Inflammatory macrophage treated with lipopolysaccharide for 4 hours (primary cell): ENCODE data around the gene GNG3.
"Not testable (repeated sequence)": the region's sequence is repeated elsewhere in the genome, so short reads cannot be mapped to it uniquely, and the experiment has no call there.

Experiments used
- DNase-seq: peaks from one replicate; pipeline ENCODE4 v3.0.0-alpha.2; 2020

The GNG3 gene

GRCh38 chr11:62688491-62688890 lies 19.0 kb upstream of the GNG3 start:
- DNase-seq: no peak

GRCh38 chr11:62689421-62690183 lies 17.9 kb upstream of the GNG3 start, which contains the start of gene LRRN4CL:
Gene LRRN4CL, minus strand, starts transcription at chr11:62689530. Its CDS starts 1,022 bp downstream, at chr11:62688508.
- no peak for DNase-seq

- DNase-seq: not testable (repeated sequence)
Observed at GRCh38 chr11:62693624-62694023, 13.9 kb upstream of the GNG3 start.

- DNase-seq: peak; percentile 73
Observed at GRCh38 chr11:62694455-62695167, 12.9 kb upstream of the GNG3 start.

- DNase-seq: peak; percentile 95
Observed at GRCh38 chr11:62702246-62702645, 5.2 kb upstream of the GNG3 start.

- peak; percentile 60 for DNase-seq
Observed at GRCh38 chr11:62703921-62704320, 3.6 kb upstream of the GNG3 start.

- DNase-seq: peak; percentile 39
Observed at GRCh38 chr11:62705413-62705812, 2.1 kb upstream of the GNG3 start.

- peak; percentile 95 for DNase-seq
Observed at GRCh38 chr11:62705880-62706849, 1.3 kb upstream of the GNG3 start.

- DNase-seq: no peak
Observed at GRCh38 chr11:62706850-62707247, 627 bp upstream of the GNG3 start.

- DNase-seq: no peak
Observed at GRCh38 chr11:62708392-62708791, 916 bp downstream of the GNG3 start.

GRCh38 chr11:62708793-62709192 lies 1.3 kb downstream of the GNG3 start:
- no peak for DNase-seq

GRCh38 chr11:62709247-62710000 lies 1.9 kb downstream of the GNG3 start:
- peak; percentile 98 for DNase-seq

- peak; percentile 80 for DNase-seq
Observed at GRCh38 chr11:62710001-62710345, 2.5 kb downstream of the GNG3 start.

GRCh38 chr11:62712276-62712812 lies 4.9 kb downstream of the GNG3 start:
- DNase-seq: no peak

- no peak for DNase-seq
Observed at GRCh38 chr11:62712861-62713260, 5.4 kb downstream of the GNG3 start.

- no peak for DNase-seq
Observed at GRCh38 chr11:62713343-62713742, 5.9 kb downstream of the GNG3 start.

- no peak for DNase-seq
Observed at GRCh38 chr11:62715150-62716130, 8.0 kb downstream of the GNG3 start.

GRCh38 chr11:62716206-62716605 lies 8.7 kb downstream of the GNG3 start:
- DNase-seq: no peak

GRCh38 chr11:62716816-62717215 lies 9.3 kb downstream of the GNG3 start:
- DNase-seq: no peak

- no peak for DNase-seq
Observed at GRCh38 chr11:62719302-62719978, 12.0 kb downstream of the GNG3 start.
